SK-N-SH (cell line): ENCODE results near the gene OR7C2. TPM values are rescaled to one million over a fixed set of nuclear protein-coding genes. Genes with fewer than 3 reads are reported as not detected.

ENCODE experiments used
- CTCF ChIA-PET: fragments of 300-600, 350-600 bp; formaldehyde crosslinking; extraction: SDS; loops from one replicate; lab custom pipeline; 2021; lab: Yijun Ruan, JAX
- POLR2A ChIA-PET: fragments of 350-600 bp; sonication (Branson Sonifier 250); formaldehyde crosslinking; extraction: SDS; loops from one replicate; lab custom pipeline; 2020; ENCODE audit warnings: antibody characterized with exemption, inconsistent platforms; lab: Yijun Ruan, JAX
- DNase-seq: peaks from one replicate; pipeline ENCODE4 v3.0.0; 2012
- H2AFZ ChIP-seq: fragments of 200-600 bp; sonication (generic); 2 replicates; pipeline ENCODE4 v1.8.1; 2016; ENCODE audit warnings: antibody characterized with exemption, mild to moderate bottlenecking, low read depth
- H3F3A ChIP-seq: fragments of 200-600 bp; sonication (generic); replicated peaks from 2 replicates; pipeline ENCODE3; 2016; ENCODE audit warnings: antibody characterized with exemption, mild to moderate bottlenecking; ENCODE audit not compliant: insufficient read depth
- H3K27ac ChIP-seq, 2 experiments: fragments of 200-500 bp in 1 of 2; fragments of 200-600 bp in 1 of 2; sonication (Bioruptor generic) in 1 of 2; sonication (generic), shearing (Covaris generic) in 1 of 2; 2 replicates each; pipeline versions ENCODE4 v1.5.1 to v1.6.1; 2014 to 2016; ENCODE audit warnings: low read depth in 2 of 2, inconsistent platforms in 1 of 2, low read length in 1 of 2, mild to moderate bottlenecking in 1 of 2, mixed read lengths in 1 of 2
- H3K27me3 ChIP-seq: fragments of 200-600 bp; sonication (generic), shearing (Covaris generic); 2 replicates; pipeline ENCODE4 v1.6.1; 2016; ENCODE audit warnings: mixed run types; ENCODE audit not compliant: insufficient read depth
- H3K36me3 ChIP-seq, 2 experiments: fragments of 200-500 bp in 1 of 2; fragments of 200-600 bp in 1 of 2; sonication (Bioruptor generic) in 1 of 2; sonication (generic) in 1 of 2; replicated peaks in 1 of 2; 2 replicates each; pipeline versions ENCODE3 to v1.5.1; 2014 to 2016; ENCODE audit warnings: low read length in 1 of 2, mild to moderate bottlenecking in 1 of 2; ENCODE audit not compliant: insufficient read depth in 2 of 2, control insufficient read depth in 1 of 2
- H3K4me1 ChIP-seq, 2 experiments: fragments of 200-500 bp in 1 of 2; fragments of 200-600 bp in 1 of 2; sonication (Bioruptor generic) in 1 of 2; sonication (generic), shearing (Covaris generic) in 1 of 2; 2 replicates each; pipeline versions ENCODE4 v1.5.1 to v1.6.1; 2014 to 2016; ENCODE audit warnings: low read depth in 1 of 2, low read length in 1 of 2, mixed run types in 1 of 2; ENCODE audit not compliant: insufficient read depth in 2 of 2, control insufficient read depth in 1 of 2
- H3K4me2 ChIP-seq: fragments of 200-600 bp; sonication (generic), shearing (Covaris generic); 2 replicates; pipeline ENCODE4 v1.6.1; 2017; ENCODE audit warnings: mixed run types
- H3K4me3 ChIP-seq, 2 experiments: fragments of 200-500 bp in 1 of 2; fragments of 200-600 bp in 1 of 2; sonication (Bioruptor generic) in 1 of 2; sonication (generic), shearing (Covaris generic) in 1 of 2; 2 replicates each; pipeline versions ENCODE4 v1.5.1 to v1.8.1; 2014 to 2016; ENCODE audit warnings: low read depth in 2 of 2, inconsistent platforms in 1 of 2, low read length in 1 of 2, mild to moderate bottlenecking in 1 of 2, mixed read lengths in 1 of 2, moderate library complexity in 1 of 2
- H3K79me2 ChIP-seq: fragments of 200-600 bp; sonication (generic); 2 replicates; pipeline ENCODE4 v1.8.1; 2017; ENCODE audit warnings: mild to moderate bottlenecking; ENCODE audit not compliant: insufficient read depth
- H3K9ac ChIP-seq: fragments of 200-600 bp; sonication (generic); 2 replicates; pipeline ENCODE4 v1.6.1; 2017; ENCODE audit warnings: mixed run types
- H3K9me2 ChIP-seq: fragments of 200-600 bp; sonication (generic); 2 replicates; pipeline ENCODE4 v1.6.1; 2017; ENCODE audit warnings: mixed run types
- H3K9me3 ChIP-seq: fragments of 200-600 bp; sonication (generic); 2 replicates; pipeline ENCODE4 v1.6.1; 2017; ENCODE audit warnings: mixed run types, mild to moderate bottlenecking, moderate library complexity
- H4K20me1 ChIP-seq: fragments of 200-600 bp; sonication (generic); 2 replicates; pipeline ENCODE4 v1.6.1; 2017; ENCODE audit warnings: mild to moderate bottlenecking, mixed run types; ENCODE audit not compliant: insufficient read depth
- CTCF ChIP-seq: fragments of 200-600 bp; sonication (generic); IDR thresholded peaks from 2 replicates; pipeline ENCODE4 v1.6.1; 2017; ENCODE audit warnings: antibody characterized with exemption, mild to moderate bottlenecking, moderate library complexity
- ELF1 ChIP-seq: IDR thresholded peaks from 2 replicates; pipeline ENCODE4 v1.4.0; 2012
- EP300 ChIP-seq, 2 experiments: IDR thresholded peaks; 2 replicates each; pipeline versions ENCODE4 v1.4.0 to v1.6.1; 2012; ENCODE audit warnings: borderline replicate concordance in 1 of 2, low read depth in 1 of 2, low read length in 1 of 2
- FOXM1 ChIP-seq: IDR thresholded peaks from 2 replicates; pipeline ENCODE4 v1.4.0; 2012; ENCODE audit warnings: low read depth, mild to moderate bottlenecking
- GABPA ChIP-seq: IDR thresholded peaks from 2 replicates; pipeline ENCODE4 v1.4.0; 2012; ENCODE audit warnings: low read depth, mild to moderate bottlenecking
- MAX ChIP-seq: IDR thresholded peaks from 2 replicates; pipeline ENCODE4 v1.4.0; 2012; ENCODE audit warnings: low read depth
- MXI1 ChIP-seq: IDR thresholded peaks from 2 replicates; pipeline ENCODE4 v1.6.1; 2012; ENCODE audit warnings: mild to moderate bottlenecking, low read depth, low read length, improper control_type of control experiment
- NRF1 ChIP-seq: IDR thresholded peaks from 2 replicates; pipeline ENCODE4 v1.6.1; 2012; ENCODE audit warnings: low read depth, mild to moderate bottlenecking, low read length
- POLR2AphosphoS5 ChIP-seq: IDR thresholded peaks from 2 replicates; pipeline ENCODE4 v1.6.1; 2012; ENCODE audit warnings: low read depth, low read length
- RAD21 ChIP-seq: IDR thresholded peaks from 2 replicates; pipeline ENCODE4 v1.6.1; 2012; ENCODE audit warnings: mild to moderate bottlenecking, low read length
- RCOR1 ChIP-seq: fragments of 150-350 bp; IDR thresholded peaks from 2 replicates; pipeline ENCODE4 v1.6.1; 2017; ENCODE audit warnings: antibody characterized with exemption, low read length
- RFX5 ChIP-seq: IDR thresholded peaks from 2 replicates; pipeline ENCODE4 v1.6.1; 2012; ENCODE audit warnings: mild to moderate bottlenecking, improper control_type of control experiment, low read length
- SIN3A ChIP-seq: IDR thresholded peaks from 2 replicates; pipeline ENCODE4 v1.6.1; 2012; ENCODE audit warnings: low read depth, mild to moderate bottlenecking, low read length, moderate library complexity, borderline replicate concordance
- SMC3 ChIP-seq: IDR thresholded peaks from 2 replicates; pipeline ENCODE4 v1.6.1; 2012; ENCODE audit warnings: low read depth, low read length, improper control_type of control experiment
- TAF1 ChIP-seq: IDR thresholded peaks from 2 replicates; pipeline ENCODE4 v1.6.1; 2012; ENCODE audit warnings: low read depth, mild to moderate bottlenecking, low read length, moderate library complexity, borderline replicate concordance
- TEAD4 ChIP-seq: IDR thresholded peaks from 2 replicates; pipeline ENCODE4 v1.4.0; 2012; ENCODE audit warnings: mild to moderate bottlenecking, borderline replicate concordance; ENCODE audit not compliant: insufficient read depth
- USF1 ChIP-seq: IDR thresholded peaks from 2 replicates; pipeline ENCODE4 v1.4.0; 2012; ENCODE audit warnings: low read depth, borderline replicate concordance
- USF2 ChIP-seq: fragments of 150-350 bp; IDR thresholded peaks from 2 replicates; pipeline ENCODE4 v1.6.1; 2017; ENCODE audit warnings: antibody characterized with exemption, low read length, low read depth, borderline replicate concordance
- YY1 ChIP-seq: IDR thresholded peaks from 2 replicates; pipeline ENCODE4 v1.4.0; 2012; ENCODE audit warnings: low read depth, mild to moderate bottlenecking
- WGBS: methylation state at CpG from one replicate; pipeline ENCODE4 v1.1.6; 2017; ENCODE audit warnings: low lambda C conversion rate; 5-methylcytosine and 5-hydroxymethylcytosine counted together
- polyA plus RNA-seq, 3 experiments: library from polyadenylated mRNA; depleted of rRNA; stranded (reverse); fragments of >200 nt; gene quantifications; 2 replicates each; pipeline ENCODE4 v1.2.3, GENCODE V29; 2012
- TF ChIP-seq, protein P1 (sequence below): IDR thresholded peaks from 2 replicates; pipeline ENCODE4 v1.4.0; 2012; ENCODE audit warnings: low read depth, borderline replicate concordance

Gene OR7C2
- polyA plus RNA-seq, 1 of the 3 experiments (the other 2 are of a cell fraction): not detected

DNA sequence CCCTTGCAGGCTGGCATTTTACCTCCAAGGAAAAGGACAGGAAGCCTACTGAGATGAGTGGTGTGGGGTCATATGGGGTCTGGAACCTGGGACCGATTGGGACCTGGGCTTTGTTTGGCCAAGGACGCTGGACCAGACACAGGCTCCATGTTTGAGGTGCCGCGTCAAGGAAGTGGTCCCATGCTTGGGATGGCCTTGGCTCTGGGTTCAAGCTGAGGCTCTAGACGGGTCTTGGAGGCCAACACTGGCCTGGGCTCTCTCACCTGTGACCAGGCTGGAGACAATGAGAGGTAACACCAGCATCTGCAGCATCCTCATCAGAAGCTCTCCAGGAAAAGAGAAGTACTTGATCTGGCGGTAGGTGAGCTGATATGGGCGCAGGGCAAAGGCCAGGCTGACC is 30.2 kb downstream of the OR7C2 start:
- Histone ChIP-seq H3K4me3 (no peak overlapping the region), H3K9me2 (no peaks in the 10 kb centered on the region), H3K9me3 (no peaks in the 10 kb centered on the region), H3K4me1 (no peaks in the 10 kb centered on the region), H3F3A (no peaks in the 10 kb centered on the region), H3K27ac (no peak overlapping the region), H3K9ac (no peak overlapping the region), H3K27me3 (peaks cover 1% of the 10 kb centered on the region), H3K79me2 (no peaks in the 10 kb centered on the region), H2AFZ (no peak overlapping the region), H3K4me2 (no peak overlapping the region), H3K36me3 (no peaks in the 10 kb centered on the region), H4K20me1 (no peaks in the 10 kb centered on the region)
- no peak for TF ChIP-seq YY1
- no peak for TF ChIP-seq NRF1
- no peak for TF ChIP-seq SIN3A
- ChIA-PET POLR2A (no interaction called here), CTCF (no interaction called here)
- WGBS: 13% methylated on average over 7 of the region's 7 CpGs
- no peak for DNase-seq

GRCh38 chr19:14972676-14973075 is 31.4 kb downstream of the OR7C2 start:
- H3K9me2 ChIP-seq: no peaks in the 10 kb centered on the region
- WGBS: 4% methylated on average over 18 of the region's 27 CpGs
- H3K27me3 ChIP-seq: peaks cover 10% of the 10 kb centered on the region
- no peaks in the 10 kb centered on the region for H3K79me2 ChIP-seq
- peak; percentile 27 for DNase-seq
- no peaks in the 10 kb centered on the region for H3K4me1 ChIP-seq
- POLR2A ChIA-PET: no interaction called here
- H3K36me3 ChIP-seq: no peaks in the 10 kb centered on the region
- CTCF ChIA-PET: no interaction called here
- no peaks in the 10 kb centered on the region for H3F3A ChIP-seq
- H3K4me2 ChIP-seq: no peak overlapping the region
- H3K9ac ChIP-seq: no peak overlapping the region
- no peaks in the 10 kb centered on the region for H3K9me3 ChIP-seq
- H4K20me1 ChIP-seq: no peaks in the 10 kb centered on the region
- no peak overlapping the region for H3K27ac ChIP-seq
- H2AFZ ChIP-seq: no peak overlapping the region
- TF ChIP-seq NRF1: no peak
- no peak for TF ChIP-seq CTCF
- TF ChIP-seq USF1: no peak
- TF ChIP-seq MXI1: no peak
- no peak for TF ChIP-seq POLR2AphosphoS5
- TF ChIP-seq RAD21: no peak
- TF ChIP-seq USF2: no peak
- TF ChIP-seq YY1: no peak
- TF ChIP-seq MAX: no peak
- TF ChIP-seq SMC3: no peak
- TF ChIP-seq ELF1: no peak
- no peak for TF ChIP-seq TAF1
- no peak for TF ChIP-seq FOXM1
- TF ChIP-seq SIN3A: no peak
- no peak for TF ChIP-seq RCOR1
- TF ChIP-seq GABPA: no peak
- no peak for TF ChIP-seq EP300 (IDR thresholded peaks at IDR 0.05; ENCODE audit: borderline replicate concordance in 1 of 2, low read depth in 1 of 2, low read length in 1 of 2)
- TF ChIP-seq, protein P1, sequence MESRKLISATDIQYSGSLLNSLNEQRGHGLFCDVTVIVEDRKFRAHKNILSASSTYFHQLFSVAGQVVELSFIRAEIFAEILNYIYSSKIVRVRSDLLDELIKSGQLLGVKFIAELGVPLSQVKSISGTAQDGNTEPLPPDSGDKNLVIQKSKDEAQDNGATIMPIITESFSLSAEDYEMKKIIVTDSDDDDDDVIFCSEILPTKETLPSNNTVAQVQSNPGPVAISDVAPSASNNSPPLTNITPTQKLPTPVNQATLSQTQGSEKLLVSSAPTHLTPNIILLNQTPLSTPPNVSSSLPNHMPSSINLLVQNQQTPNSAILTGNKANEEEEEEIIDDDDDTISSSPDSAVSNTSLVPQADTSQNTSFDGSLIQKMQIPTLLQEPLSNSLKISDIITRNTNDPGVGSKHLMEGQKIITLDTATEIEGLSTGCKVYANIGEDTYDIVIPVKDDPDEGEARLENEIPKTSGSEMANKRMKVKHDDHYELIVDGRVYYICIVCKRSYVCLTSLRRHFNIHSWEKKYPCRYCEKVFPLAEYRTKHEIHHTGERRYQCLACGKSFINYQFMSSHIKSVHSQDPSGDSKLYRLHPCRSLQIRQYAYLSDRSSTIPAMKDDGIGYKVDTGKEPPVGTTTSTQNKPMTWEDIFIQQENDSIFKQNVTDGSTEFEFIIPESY: no peak
- TF ChIP-seq RFX5: no peak
- TF ChIP-seq TEAD4: no peak
- TF ChIP-seq, all 33 proteins: peak for 0
- H3K4me3 ChIP-seq: no peak overlapping the region
